Prostate gland (tissue), 2 donors: ENCODE results near the gene SLC34A2. TPM values are rescaled to one million over a fixed set of nuclear protein-coding genes. Genes with fewer than 3 reads are reported as not detected.

Experiments
- DNase-seq: peaks from one replicate; pipeline ENCODE4 v3.0.0-alpha.2; 2019; ENCODE audit warnings: low spot score
- H3K27ac ChIP-seq, 2 donors: fragments of 200-600 bp; sonication (generic); 2 replicates each; pipeline ENCODE4 v1.5.1; 2017 to 2019
- H3K27me3 ChIP-seq: fragments of 200-600 bp; sonication (generic); replicated peaks from 2 replicates; pipeline ENCODE4 v1.5.1; 2019; ENCODE audit not compliant: insufficient read depth
- H3K36me3 ChIP-seq, 2 donors: fragments of 200-600 bp; sonication (generic); 1 replicate in 1 of 2; 2 replicates in 1 of 2; pipeline versions ENCODE4 v1.5.1 to v1.8.1; 2017 to 2019
- H3K4me1 ChIP-seq: fragments of 200-600 bp; sonication (generic); replicated peaks from 2 replicates; pipeline ENCODE4 v1.5.1; 2019
- H3K4me3 ChIP-seq, 2 donors: fragments of 200-600 bp; sonication (generic); 2 replicates each; pipeline ENCODE4 v1.5.1; 2017 to 2019
- H3K9me3 ChIP-seq: fragments of 200-600 bp; sonication (generic); 2 replicates; pipeline ENCODE4 v1.5.1; 2017
- CTCF ChIP-seq, 4 experiments: fragments of 200-600 bp in 2 of 4; fragments of 450-650 bp in 2 of 4; sonication (generic) in 2 of 4; IDR thresholded peaks; 1 replicate in 3 of 4; 2 replicates in 1 of 4; pipeline ENCODE4 v1.5.1; 2016 to 2019; ENCODE audit warnings: antibody characterized with exemption in 4 of 4, mild to moderate bottlenecking in 2 of 4, moderate library complexity in 2 of 4
- POLR2A ChIP-seq: fragments of 450-650 bp; IDR thresholded peaks from one replicate; pipeline ENCODE4 v1.6.1; 2016; ENCODE audit warnings: antibody characterized with exemption, mild to moderate bottlenecking
- POLR2AphosphoS5 ChIP-seq: sonication (generic); formaldehyde crosslinking; IDR thresholded peaks from one replicate; pipeline ENCODE4 v1.6.1; 2017; ENCODE audit warnings: antibody characterized with exemption
- WGBS: methylation state at CpG from one replicate; pipeline ENCODE4 v1.1.5; 2018; 5-methylcytosine and 5-hydroxymethylcytosine counted together
- intact Hi-C: fragments of 100-400 bp; cut with DNase I; formaldehyde crosslinking; loops from one replicate; pipeline ENCODE4 v1.14.2; 2022
- total RNA-seq, 2 donors: library from RNA; depleted of rRNA; stranded (reverse); fragments of >200 nt; gene quantifications; one replicate each; pipeline ENCODE4 v1.1.0, GENCODE V29; 2016

The SLC34A2 gene
- total RNA-seq, 2 donors from 2014 or later, result 1.2 TPM

GRCh38 chr4:25703731-25704388, 48.2 kb downstream of the SLC34A2 start:
- H3K27ac ChIP-seq, result no peak overlapping the region
- H3K36me3 ChIP-seq, result no peaks in the 10 kb centered on the region
- no peak for DNase-seq
- H3K4me3 ChIP-seq, result no peak overlapping the region
- H3K9me3 ChIP-seq, result no peaks in the 10 kb centered on the region
- H3K4me1 ChIP-seq, result no peaks in the 10 kb centered on the region
- H3K27me3 ChIP-seq, result no peaks in the 10 kb centered on the region
- 67% methylated on average over 3 of the region's 3 CpGs for WGBS
- intact Hi-C loops, result no loop called here
- TF ChIP-seq CTCF (IDR thresholded peaks at IDR 0.05) (no peak), POLR2A (no peak), POLR2AphosphoS5 (no peak)

GRCh38 chr4:25704516-25704915, 48.9 kb downstream of the SLC34A2 start:
- 65% methylated on average over 2 of the region's 2 CpGs for WGBS
- H3K4me1 ChIP-seq, result no peaks in the 10 kb centered on the region
- H3K4me3 ChIP-seq, result no peak overlapping the region
- no peak for DNase-seq
- TF ChIP-seq CTCF (IDR thresholded peaks at IDR 0.05) (no peak), POLR2A (no peak), POLR2AphosphoS5 (no peak)
- intact Hi-C loops, result no loop called here
- H3K9me3 ChIP-seq, result no peaks in the 10 kb centered on the region
- no peak overlapping the region for H3K27ac ChIP-seq
- H3K27me3 ChIP-seq, result no peaks in the 10 kb centered on the region
- H3K36me3 ChIP-seq, result no peaks in the 10 kb centered on the region

- Histone ChIP-seq H3K36me3 (no peaks in the 10 kb centered on the region), H3K9me3 (no peaks in the 10 kb centered on the region), H3K27me3 (no peaks in the 10 kb centered on the region), H3K4me3 (no peak overlapping the region), H3K27ac (no peak overlapping the region), H3K4me1 (no peaks in the 10 kb centered on the region)
- TF ChIP-seq CTCF (IDR thresholded peaks at IDR 0.05) (no peak), POLR2AphosphoS5 (no peak), POLR2A (no peak)
- 68% methylated on average over 3 of the region's 3 CpGs for WGBS
- intact Hi-C loops, result no loop called here
- no peak for DNase-seq
Measured at GRCh38 chr4:25710637-25711036, 55.0 kb downstream of the SLC34A2 start.

GRCh38 chr4:25712611-25713010, 57.0 kb downstream of the SLC34A2 start:
- 84% methylated on average over 2 of the region's 2 CpGs for WGBS
- Histone ChIP-seq H3K4me3 (no peak overlapping the region), H3K9me3 (no peaks in the 10 kb centered on the region), H3K27me3 (no peaks in the 10 kb centered on the region), H3K27ac (no peak overlapping the region), H3K4me1 (no peaks in the 10 kb centered on the region), H3K36me3 (no peaks in the 10 kb centered on the region)
- no peak for DNase-seq
- intact Hi-C loops, result no loop called here
- TF ChIP-seq POLR2AphosphoS5, result no peak
- no peak for TF ChIP-seq POLR2A
- TF ChIP-seq CTCF (IDR thresholded peaks at IDR 0.05), result no peak

GRCh38 chr4:25713812-25714211, 58.2 kb downstream of the SLC34A2 start:
- intact Hi-C loops, result no loop called here
- no peak for TF ChIP-seq POLR2AphosphoS5
- TF ChIP-seq POLR2A, result no peak
- TF ChIP-seq CTCF (IDR thresholded peaks at IDR 0.05), result no peak
- 86% methylated on average over 4 of the region's 4 CpGs for WGBS
- Histone ChIP-seq H3K4me1 (no peaks in the 10 kb centered on the region), H3K9me3 (no peaks in the 10 kb centered on the region), H3K27ac (no peak overlapping the region), H3K4me3 (no peak overlapping the region), H3K36me3 (no peaks in the 10 kb centered on the region), H3K27me3 (no peaks in the 10 kb centered on the region)
- DNase-seq, result no peak
